IMR-90 (cell line): ENCODE results near the gene GJD2. TPM values are rescaled to one million over a fixed set of nuclear protein-coding genes. Genes with fewer than 3 reads are reported as not detected.

Experiments
- ATAC-seq: fragments of 200-7000 bp; cut with Tn5 transposase; 2 replicates; pipeline ENCODE4 v1.9.1; 2020; ENCODE audit warnings: low read depth, mild to moderate bottlenecking, moderate library complexity
- BruUV-seq: library from RNA; stranded (reverse); fragments of 400-500 nt; replicated peaks from 2 replicates; lab custom pipeline; 2021; lab: Mats Ljungman, UMichigan
- CTCF ChIA-PET: fragments of 300-600 bp; formaldehyde crosslinking; extraction: SDS; loops from one replicate; lab custom pipeline; 2021; ENCODE audit warnings: antibody characterized with exemption; lab: Yijun Ruan, JAX
- POLR2A ChIA-PET: fragments of 300-600 bp; sonication (Branson Sonifier 250); formaldehyde crosslinking; loops from one replicate; lab custom pipeline; 2022; ENCODE audit warnings: antibody characterized with exemption; ENCODE audit not compliant: unreplicated experiment; lab: Charles Lee
- DNase-seq: peaks from one replicate; pipeline ENCODE4 v3.0.0; 2013
- H2AFZ ChIP-seq: replicated peaks from 2 replicates; pipeline ENCODE3; 2013; ENCODE audit warnings: low read length, mild to moderate bottlenecking; ENCODE audit not compliant: poor library complexity
- H2AK5ac ChIP-seq: 2 replicates; pipeline ENCODE4 v1.6.1; 2013; ENCODE audit warnings: low read depth, low read length, inconsistent platforms
- H2AK9ac ChIP-seq: replicated peaks from 2 replicates; pipeline ENCODE3; 2013; ENCODE audit warnings: mild to moderate bottlenecking, low read depth, low read length, moderate library complexity; ENCODE audit not compliant: poor library complexity
- H2BK120ac ChIP-seq: 2 replicates; pipeline ENCODE4 v1.6.1; 2013; ENCODE audit warnings: low read depth, low read length, inconsistent platforms
- H2BK15ac ChIP-seq: 3 replicates; pipeline ENCODE4 v1.6.1; 2013; ENCODE audit warnings: low read depth, low read length, inconsistent platforms
- H2BK20ac ChIP-seq: 2 replicates; pipeline ENCODE4 v1.6.1; 2013; ENCODE audit warnings: low read depth, mild to moderate bottlenecking, inconsistent platforms, low read length, moderate library complexity
- H2BK5ac ChIP-seq: 2 replicates; pipeline ENCODE4 v1.6.1; 2013; ENCODE audit warnings: mild to moderate bottlenecking, low read depth, low read length, inconsistent platforms; ENCODE audit not compliant: poor library complexity, severe bottlenecking
- H3K14ac ChIP-seq: replicated peaks from 2 replicates; pipeline ENCODE4 v1.6.1; 2013; ENCODE audit warnings: low read depth, low read length, inconsistent platforms
- H3K18ac ChIP-seq: 2 replicates; pipeline ENCODE4 v1.6.1; 2013; ENCODE audit warnings: low read depth, low read length, control low read depth
- H3K23ac ChIP-seq: 2 replicates; pipeline ENCODE4 v1.6.1; 2013; ENCODE audit warnings: low read depth, low read length, inconsistent platforms
- H3K27ac ChIP-seq: 2 replicates; pipeline ENCODE4 v1.5.1; 2013; ENCODE audit warnings: mild to moderate bottlenecking, control low read depth, low read length; ENCODE audit not compliant: insufficient read depth
- H3K27me3 ChIP-seq: 2 replicates; pipeline ENCODE4 v1.6.1; 2013; ENCODE audit warnings: low read length; ENCODE audit not compliant: control insufficient read depth, insufficient read depth
- H3K36me3 ChIP-seq: 2 replicates; pipeline ENCODE4 v1.6.1; 2013; ENCODE audit warnings: low read length, mixed read lengths; ENCODE audit not compliant: control insufficient read depth, insufficient read depth
- H3K4ac ChIP-seq: 2 replicates; pipeline ENCODE4 v1.6.1; 2013; ENCODE audit warnings: low read depth, low read length, inconsistent platforms
- H3K4me1 ChIP-seq: 2 replicates; pipeline ENCODE4 v1.6.1; 2013; ENCODE audit warnings: low read length, mixed read lengths; ENCODE audit not compliant: control insufficient read depth, insufficient read depth
- H3K4me2 ChIP-seq: 2 replicates; pipeline ENCODE4 v1.6.1; 2013; ENCODE audit warnings: low read depth, mild to moderate bottlenecking, control low read depth, low read length, moderate library complexity
- H3K4me3 ChIP-seq: 2 replicates; pipeline ENCODE4 v1.5.1; 2013; ENCODE audit warnings: low read depth, mild to moderate bottlenecking, control low read depth, low read length, moderate library complexity; ENCODE audit not compliant: insufficient read depth
- H3K56ac ChIP-seq: 2 replicates; pipeline ENCODE4 v1.6.1; 2013; ENCODE audit warnings: low read length, inconsistent platforms; ENCODE audit not compliant: insufficient read depth; ENCODE audit errors: extremely low read depth
- H3K79me1 ChIP-seq, 2 experiments: 2 replicates each; pipeline ENCODE4 v1.6.1; 2013; ENCODE audit warnings: low read length in 2 of 2, inconsistent platforms in 1 of 2, low read depth in 1 of 2
- H3K9ac ChIP-seq: 2 replicates; pipeline ENCODE4 v1.6.1; 2013; ENCODE audit warnings: low read depth, low read length, control low read depth
- H3K9me1 ChIP-seq: 2 replicates; pipeline ENCODE4 v1.6.1; 2013; ENCODE audit warnings: low read length, inconsistent platforms; ENCODE audit not compliant: insufficient read depth
- H3K9me3 ChIP-seq: 2 replicates; pipeline ENCODE4 v1.6.1; 2013; ENCODE audit warnings: low read length; ENCODE audit not compliant: control insufficient read depth, insufficient read depth
- H4K20me1 ChIP-seq: 2 replicates; pipeline ENCODE4 v1.6.1; 2013; ENCODE audit warnings: low read length, inconsistent platforms; ENCODE audit not compliant: insufficient read depth
- H4K5ac ChIP-seq: 2 replicates; pipeline ENCODE4 v1.6.1; 2013; ENCODE audit warnings: mild to moderate bottlenecking, low read depth, low read length, control low read depth
- H4K8ac ChIP-seq, 2 experiments: 2 replicates each; pipeline ENCODE4 v1.6.1; 2013; ENCODE audit warnings: low read depth in 2 of 2, low read length in 2 of 2, control low read depth in 1 of 2, inconsistent platforms in 1 of 2
- H4K91ac ChIP-seq: 2 replicates; pipeline ENCODE4 v1.6.1; 2013; ENCODE audit warnings: low read depth, low read length, inconsistent platforms; ENCODE audit not compliant: insufficient read depth
- CHD1 ChIP-seq: IDR thresholded peaks from 2 replicates; pipeline ENCODE4 v1.6.1; 2012; ENCODE audit warnings: low read depth, low read length, improper control_type of control experiment
- FOS ChIP-seq: fragments of 150-350 bp; IDR thresholded peaks from 2 replicates; pipeline ENCODE4 v1.6.1; 2016; ENCODE audit warnings: low read depth, low read length
- MAFK ChIP-seq: IDR thresholded peaks from 2 replicates; pipeline ENCODE4 v1.6.1; 2012; ENCODE audit warnings: low read depth, low read length, improper control_type of control experiment
- MAZ ChIP-seq: IDR thresholded peaks from 2 replicates; pipeline ENCODE4 v1.6.1; 2012; ENCODE audit warnings: low read depth, mild to moderate bottlenecking, low read length, improper control_type of control experiment, moderate library complexity, borderline replicate concordance
- POLR2A ChIP-seq: IDR thresholded peaks from 2 replicates; pipeline ENCODE4 v1.6.1; 2012; ENCODE audit warnings: mild to moderate bottlenecking, low read depth, low read length
- RAD21 ChIP-seq: IDR thresholded peaks from 2 replicates; pipeline ENCODE4 v1.6.1; 2012; ENCODE audit warnings: low read length, improper control_type of control experiment
- WGBS, 2 experiments: methylation state at CpG; one replicate each; pipeline versions ENCODE4 v1.1.5 to v1.1.7; 2013; ENCODE audit warnings: missing lambda C conversion rate in 2 of 2; ENCODE audit not compliant: insufficient read length in 1 of 2; ENCODE audit errors: extremely low coverage in 2 of 2; 5-methylcytosine and 5-hydroxymethylcytosine counted together
- dilution Hi-C: fragments of 300-500 bp; cut with HindIII; formaldehyde crosslinking; loops from one replicate; pipeline ENCODE4 v1.14.3; 2018; ENCODE audit warnings: low sequenced_read_pairs; ENCODE audit not compliant: unreplicated experiment
- in situ Hi-C: fragments of 300-500 bp; cut with MboI; formaldehyde crosslinking; loops from 3 replicates; pipeline ENCODE4 v1.14.3; 2019; ENCODE audit warnings: low sequenced_read_pairs, inconsistent platforms, mixed read lengths
- intact Hi-C: fragments of 100-400 bp; cut with micrococcal nuclease; formaldehyde crosslinking; loops from 2 replicates; pipeline ENCODE4 v1.10.0; 2022
- polyA plus RNA-seq, 3 experiments: library from polyadenylated mRNA; depleted of rRNA; stranded (reverse); fragments of >200 nt; gene quantifications; 2 replicates each; pipeline ENCODE4 v1.2.3, GENCODE V29; 2012; ENCODE audit warnings: low replicate concordance in 1 of 3
- total RNA-seq: library from RNA; depleted of rRNA; stranded (reverse); fragments of >200 nt; gene quantifications from 2 replicates; pipeline ENCODE4 v1.2.3, GENCODE V29; 2012
- TF ChIP-seq, protein P1 (sequence below): fragments of 150-350 bp; IDR thresholded peaks from 2 replicates; pipeline ENCODE4 v1.6.1; 2016; ENCODE audit warnings: low read depth, mild to moderate bottlenecking, low read length, moderate library complexity, borderline replicate concordance

GJD2 gene
- total and polyA plus RNA-seq, 2 of the 4 experiments (the other 2 are of a cell fraction): not detected

DNA sequence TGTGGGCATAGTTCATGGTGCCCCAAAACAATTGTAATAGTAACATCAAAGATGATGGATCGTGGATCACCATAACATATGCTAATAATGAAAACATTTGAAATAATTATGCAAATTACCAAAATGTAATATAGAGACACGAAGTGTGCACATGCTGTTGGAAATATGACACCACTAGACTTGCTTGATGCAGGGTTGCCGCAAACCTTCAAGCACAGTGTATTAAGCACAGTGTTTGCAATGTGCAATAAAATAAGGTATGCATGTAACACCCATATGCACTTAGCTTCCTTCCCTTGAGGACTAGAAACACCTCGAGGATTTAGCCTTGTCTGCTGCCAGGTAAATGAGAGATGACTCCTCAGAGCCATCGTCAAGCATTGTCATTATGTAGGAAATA lies 10.9 kb upstream of the GJD2 start:
- Histone ChIP-seq H2BK15ac (no peak overlapping the region), H3K9ac (no peak overlapping the region), H3K56ac (no peak overlapping the region), H4K20me1 (no peaks in the 10 kb centered on the region), H3K36me3 (no peaks in the 10 kb centered on the region), H3K9me3 (no peaks in the 10 kb centered on the region), H2BK5ac (no peak overlapping the region), H3K23ac (no peak overlapping the region), H3K4me3 (no peak overlapping the region), H3K27ac (no peak overlapping the region), H2AFZ (no peak overlapping the region), H3K27me3 (peaks cover 12% of the 10 kb centered on the region), H3K14ac (no peak overlapping the region), H3K4me1 (no peaks in the 10 kb centered on the region), H3K18ac (no peak overlapping the region), H3K9me1 (no peaks in the 10 kb centered on the region; the same call in 1 of the 2 replicates), H3K4me2 (no peak overlapping the region), H4K91ac (no peak overlapping the region), H2BK120ac (no peak overlapping the region), H4K5ac (no peak overlapping the region), H4K8ac (no peak overlapping the region), H2BK20ac (no peak overlapping the region), H3K4ac (no peak overlapping the region), H3K79me1 (no peaks in the 10 kb centered on the region), H2AK9ac (no peak overlapping the region), H2AK5ac (no peak overlapping the region)
- ChIA-PET CTCF (no interaction called here), POLR2A (no interaction called here)
- ATAC-seq: no peak
- no peak for TF ChIP-seq RAD21
- TF ChIP-seq, protein P1, sequence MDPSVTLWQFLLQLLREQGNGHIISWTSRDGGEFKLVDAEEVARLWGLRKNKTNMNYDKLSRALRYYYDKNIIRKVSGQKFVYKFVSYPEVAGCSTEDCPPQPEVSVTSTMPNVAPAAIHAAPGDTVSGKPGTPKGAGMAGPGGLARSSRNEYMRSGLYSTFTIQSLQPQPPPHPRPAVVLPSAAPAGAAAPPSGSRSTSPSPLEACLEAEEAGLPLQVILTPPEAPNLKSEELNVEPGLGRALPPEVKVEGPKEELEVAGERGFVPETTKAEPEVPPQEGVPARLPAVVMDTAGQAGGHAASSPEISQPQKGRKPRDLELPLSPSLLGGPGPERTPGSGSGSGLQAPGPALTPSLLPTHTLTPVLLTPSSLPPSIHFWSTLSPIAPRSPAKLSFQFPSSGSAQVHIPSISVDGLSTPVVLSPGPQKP: no peak
- TF ChIP-seq POLR2A: no peak
- no peak for TF ChIP-seq MAFK
- TF ChIP-seq MAZ: no peak
- no peak for TF ChIP-seq CHD1
- no peak for TF ChIP-seq FOS
- dilution Hi-C loops (no loop called here), intact Hi-C loops (no loop called here), in situ Hi-C loops (no loop called here)
- no TSS peak for BruUV-seq
- DNase-seq: no peak
- WGBS, 2 experiments: no CpG with 5 or more reads among the region's 5 CpGs
